ENCODE data around the gene TRIM7. TPM values are rescaled to one million over a fixed set of nuclear protein-coding genes. Genes with fewer than 3 reads are reported as not detected.
A peak's percentile ranks its signal among the peaks of the same experiment; 100 is the strongest.
"Not testable (repeated sequence)": the region's sequence is repeated elsewhere in the genome, so short reads cannot be mapped to it uniquely, and the experiment has no call there.

TRIM7 gene
- total RNA-seq, 1 experiment from 2014 or later: 9.0 TPM

DNA sequence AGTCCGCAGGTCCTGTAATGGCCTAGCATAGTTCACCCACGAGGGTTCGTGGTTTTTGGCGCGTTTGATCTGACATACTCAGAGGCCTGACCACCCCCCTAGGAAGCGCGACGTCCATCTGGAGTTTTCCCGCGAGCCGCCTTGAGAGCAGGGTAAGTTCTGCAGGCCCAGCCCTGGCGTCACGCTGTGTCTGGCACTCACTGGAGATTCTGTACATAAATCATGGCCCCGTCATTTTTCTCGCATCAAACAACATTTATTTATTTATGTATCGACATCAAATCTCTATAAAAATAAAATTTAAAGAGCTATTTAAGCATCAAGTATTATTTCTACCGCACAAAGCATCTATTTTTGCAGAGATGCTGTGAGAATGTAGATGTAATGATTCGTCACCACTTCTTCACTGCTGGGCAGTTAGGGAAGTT lies 17.6 kb upstream of the TRIM7 start:
- Histone ChIP-seq H3K9me3 (replicated peaks) (no peaks in the 10 kb centered on the region), H3K27ac (peak overlapping the region; percentile 89), H3K4me3 (peak overlapping the region; percentile 95), H3K27me3 (no peaks in the 10 kb centered on the region), H3K36me3 (no peaks in the 10 kb centered on the region), H3K4me1 (no peaks in the 10 kb centered on the region)
- no peak for DNase-seq

GRCh38 chr5:181221792-181222629 lies 17.0 kb upstream of the TRIM7 start:
- Histone ChIP-seq H3K9me3 (replicated peaks) (no peaks in the 10 kb centered on the region), H3K27me3 (no peaks in the 10 kb centered on the region), H3K36me3 (no peaks in the 10 kb centered on the region), H3K27ac (peak overlapping the region; percentile 89), H3K4me3 (peak overlapping the region; percentile 95), H3K4me1 (no peaks in the 10 kb centered on the region)
- peak; percentile 95 to 97 for DNase-seq

DNA sequence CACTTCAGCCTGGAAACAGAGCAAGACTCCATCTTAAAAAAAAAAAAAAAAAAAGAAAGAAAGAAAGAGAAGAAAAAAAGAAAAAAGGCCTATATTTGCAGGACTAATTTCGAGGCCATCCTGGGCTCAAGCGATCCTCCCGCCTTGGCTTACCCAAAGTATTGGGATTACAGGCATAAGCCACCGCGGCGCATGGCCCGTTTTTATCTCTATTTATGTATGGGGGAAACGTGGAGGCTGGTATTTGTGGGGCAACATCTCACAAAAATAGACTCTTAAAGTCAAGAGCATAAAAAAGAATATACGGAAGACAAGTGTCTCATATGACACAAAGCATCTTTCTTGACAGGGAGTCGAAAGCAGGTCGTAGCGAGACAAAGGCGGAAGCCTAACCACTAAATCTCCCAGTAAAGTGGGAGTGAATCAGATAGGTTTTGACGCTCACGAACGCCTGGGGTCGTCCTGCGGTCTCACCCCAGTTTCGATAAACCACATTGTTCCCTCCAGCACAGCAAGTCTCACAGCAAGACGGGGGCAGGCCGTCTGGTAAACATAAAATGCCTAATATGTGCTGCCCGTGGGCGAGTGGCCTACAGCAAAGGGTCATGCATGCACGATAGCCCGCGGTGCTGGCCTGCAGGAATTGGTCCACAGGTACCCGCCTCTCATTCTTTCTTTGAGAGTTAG lies 16.3 kb upstream of the TRIM7 start:
- no peak overlapping the region for H3K27ac ChIP-seq
- H3K4me1 ChIP-seq: no peaks in the 10 kb centered on the region
- H3K36me3 ChIP-seq: no peaks in the 10 kb centered on the region

DNA sequence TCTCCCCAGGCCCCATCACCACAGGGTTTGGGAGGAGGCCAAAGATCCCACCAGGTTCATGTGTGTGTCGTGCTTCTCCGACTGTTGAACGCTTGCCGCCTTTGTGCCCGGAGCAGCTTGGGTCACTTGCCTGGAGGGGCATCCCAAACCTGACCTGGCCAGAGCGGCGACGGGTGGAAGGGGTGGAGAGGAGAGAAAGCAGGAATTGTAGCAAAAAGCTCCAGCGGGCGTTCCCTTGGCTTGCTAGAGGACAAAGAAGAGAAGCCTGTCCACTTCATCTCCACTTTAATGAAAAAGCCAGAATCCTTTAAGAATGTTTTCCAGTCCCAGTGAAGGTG lies 15.2 kb upstream of the TRIM7 start:
- H3K4me3 ChIP-seq: no peak overlapping the region
- no peak for DNase-seq

More for the DNA sequence above, 16.3 kb upstream of the TRIM7 start:
- DNase-seq: no peak
- H3K9me3 ChIP-seq (replicated peaks): no peaks in the 10 kb centered on the region
- H3K27me3 ChIP-seq: no peaks in the 10 kb centered on the region
- peak overlapping the region; percentile 95 for H3K4me3 ChIP-seq

DNA sequence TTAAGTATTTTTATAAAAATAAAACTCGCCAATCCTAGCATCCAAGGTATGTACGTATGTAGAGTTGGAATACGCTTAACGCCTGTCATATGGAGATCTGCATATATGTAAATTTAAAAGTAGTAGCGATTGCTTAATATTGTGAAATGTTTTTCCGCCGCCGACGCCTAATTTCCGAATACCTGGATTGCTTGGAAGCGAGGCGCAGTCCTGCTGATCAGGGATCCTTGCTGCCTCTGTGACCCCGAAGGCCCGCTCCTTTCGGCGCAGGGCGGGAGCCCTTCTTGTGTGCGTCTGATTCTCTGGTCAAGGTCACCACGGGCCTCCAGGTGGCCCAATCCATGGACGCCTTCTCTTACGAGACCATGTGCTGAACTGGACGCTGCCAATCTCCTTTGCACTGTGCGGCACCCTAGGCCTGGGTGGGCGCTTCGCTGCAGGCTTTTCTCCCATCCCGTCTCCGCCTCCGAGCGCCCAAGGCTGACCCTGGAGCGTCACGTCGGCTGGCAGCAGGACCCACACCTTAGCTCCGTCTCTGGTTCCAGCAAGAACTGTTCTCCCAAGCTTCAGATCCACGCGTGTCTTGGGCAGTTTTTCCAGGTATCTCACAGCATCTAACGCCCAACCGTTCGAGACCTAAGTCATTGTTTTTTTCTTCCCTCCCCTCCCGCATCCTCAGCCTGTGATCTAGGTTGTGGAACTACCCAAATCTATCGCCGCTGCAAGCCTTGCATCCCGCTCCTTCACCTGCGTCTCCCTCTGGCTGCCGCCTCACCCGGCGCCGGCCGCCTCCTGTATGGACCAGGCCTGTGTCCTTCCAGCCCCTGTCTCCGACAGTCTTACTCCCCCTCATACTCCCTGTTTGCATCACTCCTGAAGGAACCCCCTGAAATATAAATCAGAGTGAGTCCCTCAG lies 14.5 kb upstream of the TRIM7 start:
- Histone ChIP-seq H3K27ac (no peak overlapping the region), H3K4me3 (no peak overlapping the region), H3K9me3 (replicated peaks) (no peaks in the 10 kb centered on the region), H3K4me1 (no peaks in the 10 kb centered on the region), H3K36me3 (no peaks in the 10 kb centered on the region), H3K27me3 (no peaks in the 10 kb centered on the region)
- DNase-seq: no peak

More for the DNA sequence above, 15.2 kb upstream of the TRIM7 start:
- no peak overlapping the region for H3K27ac ChIP-seq
- no peaks in the 10 kb centered on the region for H3K9me3 ChIP-seq (replicated peaks)
- no peaks in the 10 kb centered on the region for H3K36me3 ChIP-seq
- no peaks in the 10 kb centered on the region for H3K27me3 ChIP-seq
- H3K4me1 ChIP-seq: no peaks in the 10 kb centered on the region

DNA sequence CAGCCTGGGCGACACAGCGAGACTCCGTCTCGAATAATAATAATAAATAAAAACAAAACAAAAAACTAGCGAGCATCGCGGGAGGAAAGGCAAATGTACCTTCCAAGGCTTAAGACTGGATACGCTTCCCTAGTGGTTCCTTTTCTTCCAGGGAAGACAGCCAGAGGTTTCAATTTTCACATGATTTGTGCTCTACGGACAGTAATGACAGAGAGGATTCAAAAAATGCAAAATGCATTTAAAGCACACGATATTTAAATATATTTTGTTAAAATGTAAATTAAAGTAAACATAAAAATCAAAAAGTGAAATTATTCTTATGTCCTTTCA lies 13.8 kb upstream of the TRIM7 start:
- Histone ChIP-seq H3K27me3 (no peaks in the 10 kb centered on the region), H3K27ac (no peak overlapping the region), H3K9me3 (replicated peaks) (no peaks in the 10 kb centered on the region), H3K4me3 (peak overlapping the region; percentile 42), H3K4me1 (no peaks in the 10 kb centered on the region), H3K36me3 (no peaks in the 10 kb centered on the region)
- no peak for DNase-seq

- DNase-seq: no peak
- Histone ChIP-seq H3K4me3 (peak overlapping the region; percentile 51), H3K27me3 (no peaks in the 10 kb centered on the region), H3K36me3 (no peaks in the 10 kb centered on the region), H3K4me1 (no peaks in the 10 kb centered on the region), H3K9me3 (replicated peaks) (no peaks in the 10 kb centered on the region), H3K27ac (no peak overlapping the region)
These were observed 12.7 kb upstream of the TRIM7 start for GRCh38 chr5:181217803-181218062.

DNA sequence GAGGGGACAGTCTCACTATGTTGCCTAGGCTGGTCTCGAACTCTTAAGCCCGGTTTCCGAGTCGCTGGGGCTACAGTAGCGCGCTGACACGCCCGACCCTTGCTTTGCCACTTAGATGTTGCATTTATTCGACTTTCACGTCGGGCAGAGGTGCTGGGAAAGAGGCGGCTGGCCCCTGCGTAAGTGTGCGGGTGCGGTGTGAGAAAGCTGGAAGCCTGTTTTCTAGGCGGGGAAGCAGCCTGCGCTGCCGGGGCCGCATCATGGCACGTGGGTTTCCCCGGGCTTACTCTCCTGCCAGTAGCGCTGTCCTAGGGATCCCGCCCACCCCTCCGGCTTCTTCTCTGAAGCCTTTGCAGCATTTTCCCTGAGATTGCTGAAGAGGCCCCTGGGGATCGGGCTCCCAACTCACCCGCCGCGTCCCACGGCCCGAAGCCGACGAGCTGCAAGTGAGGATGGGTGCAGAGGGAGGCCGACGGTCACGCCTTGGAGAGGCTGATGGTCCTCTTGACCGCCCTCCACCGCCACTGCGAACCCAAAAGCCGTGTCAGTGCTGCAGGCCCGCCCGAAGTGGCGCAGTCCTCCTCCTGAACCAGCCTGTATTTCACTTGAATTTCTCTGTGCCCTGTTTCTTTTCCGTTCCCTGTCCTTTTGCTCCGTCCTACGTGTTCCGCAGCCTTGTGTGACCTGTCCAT lies 12.3 kb upstream of the TRIM7 start:
- Histone ChIP-seq H3K36me3 (no peaks in the 10 kb centered on the region), H3K4me3 (peak overlapping the region; percentile 51), H3K9me3 (replicated peaks) (no peaks in the 10 kb centered on the region), H3K4me1 (no peaks in the 10 kb centered on the region), H3K27me3 (no peaks in the 10 kb centered on the region), H3K27ac (no peak overlapping the region)
- DNase-seq: peak; percentile 73 to 78

- Histone ChIP-seq H3K9me3 (replicated peaks) (no peaks in the 10 kb centered on the region), H3K36me3 (no peaks in the 10 kb centered on the region), H3K4me3 (peak overlapping the region; percentile 51), H3K27ac (no peak overlapping the region), H3K4me1 (no peaks in the 10 kb centered on the region), H3K27me3 (no peaks in the 10 kb centered on the region)
- DNase-seq: peak; percentile 53 to 68
These were observed 11.3 kb upstream of the TRIM7 start for GRCh38 chr5:181215997-181216989.

- H3K36me3 ChIP-seq; H3K4me3 ChIP-seq; DNase-seq; H3K4me1 ChIP-seq; H3K27me3 ChIP-seq; H3K27ac ChIP-seq; H3K9me3 ChIP-seq (replicated peaks): not testable (repeated sequence)
These were observed 9.3 kb upstream of the TRIM7 start for GRCh38 chr5:181214249-181214648.

DNA sequence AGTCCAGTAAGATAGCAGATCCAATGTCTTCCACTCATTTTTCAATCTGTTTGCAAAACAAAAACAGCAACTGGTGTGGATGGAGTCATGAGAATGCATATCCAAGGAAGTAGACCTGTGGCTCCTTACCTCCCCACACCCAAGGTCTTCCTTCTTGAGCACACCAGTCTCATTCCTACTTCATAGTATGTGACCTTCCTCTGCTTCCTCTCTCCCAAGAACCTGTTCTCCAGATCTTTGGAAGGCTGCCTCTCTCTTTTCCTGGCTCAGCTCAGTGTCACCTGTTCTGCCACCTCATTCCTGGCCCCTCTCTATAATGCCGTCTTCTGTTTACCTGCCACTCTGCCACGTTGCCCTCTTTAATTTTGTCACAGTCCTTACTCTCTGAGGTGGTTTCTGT lies 7.9 kb upstream of the TRIM7 start:
- H3K4me3 ChIP-seq: no peak overlapping the region
- no peaks in the 10 kb centered on the region for H3K27me3 ChIP-seq
- no peaks in the 10 kb centered on the region for H3K4me1 ChIP-seq
- no peaks in the 10 kb centered on the region for H3K9me3 ChIP-seq (replicated peaks)
- no peak for DNase-seq
- H3K27ac ChIP-seq: no peak overlapping the region
- no peaks in the 10 kb centered on the region for H3K36me3 ChIP-seq

DNA sequence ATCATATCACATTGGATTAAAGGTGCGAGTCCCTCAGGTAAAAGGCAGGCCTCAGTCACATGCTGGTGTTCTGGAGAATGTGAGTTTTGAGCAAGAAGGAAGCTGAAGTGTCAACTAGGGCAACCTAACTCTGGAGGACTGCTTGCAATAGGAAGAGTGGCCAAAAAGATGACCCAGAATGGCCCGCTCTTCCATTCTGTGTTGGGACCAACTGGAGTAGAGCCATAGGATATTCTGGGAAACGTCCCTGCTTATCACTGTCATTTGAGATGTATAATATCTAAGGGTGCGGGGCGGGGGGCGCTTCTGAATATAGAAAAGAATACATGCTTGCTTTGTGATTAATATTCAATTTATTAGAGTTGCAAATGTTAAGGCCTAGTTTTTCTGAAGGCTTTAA lies 7.1 kb upstream of the TRIM7 start:
- no peak for DNase-seq
- no peaks in the 10 kb centered on the region for H3K9me3 ChIP-seq (replicated peaks)
- no peak overlapping the region for H3K27ac ChIP-seq
- H3K36me3 ChIP-seq: no peaks in the 10 kb centered on the region
- H3K4me3 ChIP-seq: no peak overlapping the region
- H3K4me1 ChIP-seq: no peaks in the 10 kb centered on the region
- no peaks in the 10 kb centered on the region for H3K27me3 ChIP-seq

GRCh38 chr5:181211208-181211607 lies 6.2 kb upstream of the TRIM7 start:
- no peaks in the 10 kb centered on the region for H3K27me3 ChIP-seq
- DNase-seq: no peak
- H3K4me3 ChIP-seq: no peak overlapping the region
- H3K4me1 ChIP-seq: no peaks in the 10 kb centered on the region
- H3K36me3 ChIP-seq: no peaks in the 10 kb centered on the region
- H3K9me3 ChIP-seq (replicated peaks): no peaks in the 10 kb centered on the region
- H3K27ac ChIP-seq: no peak overlapping the region

GRCh38 chr5:181210698-181211097 lies 5.7 kb upstream of the TRIM7 start:
- not testable (repeated sequence) for H3K4me1 ChIP-seq; H3K27me3 ChIP-seq; H3K9me3 ChIP-seq (replicated peaks); H3K4me3 ChIP-seq; H3K36me3 ChIP-seq; DNase-seq; H3K27ac ChIP-seq
